HEK293T (cell line): ENCODE results near the gene RBFOX2.

ENCODE experiments used
- CTCF ChIA-PET: fragments of 350-600 bp; formaldehyde crosslinking; extraction: SDS; loops from one replicate; lab custom pipeline; 2021; ENCODE audit warnings: antibody characterized with exemption, inconsistent platforms; lab: Yijun Ruan, JAX
- POLR2A ChIA-PET: fragments of 350-600 bp; formaldehyde crosslinking; extraction: SDS; loops from one replicate; lab custom pipeline; 2020; ENCODE audit warnings: antibody characterized with exemption, inconsistent platforms; lab: Yijun Ruan, JAX
- DNase-seq: peaks from one replicate; pipeline ENCODE4 v3.0.0; 2012; ENCODE audit warnings: mixed read lengths; ENCODE audit errors: extremely low spot score
- ARNT ChIP-seq: fragments of 450-650 bp; IDR thresholded peaks from 2 replicates; pipeline ENCODE4 v1.6.1; 2017; ENCODE audit warnings: mild to moderate bottlenecking
- BHLHE40 ChIP-seq: fragments of 450-650 bp; IDR thresholded peaks from 2 replicates; pipeline ENCODE4 v1.6.1; 2016; ENCODE audit warnings: mild to moderate bottlenecking, moderate library complexity, borderline replicate concordance
- CTBP1 ChIP-seq: fragments of 450-650 bp; IDR thresholded peaks from 2 replicates; pipeline ENCODE4 v1.6.1; 2016; ENCODE audit warnings: borderline replicate concordance
- ELF4 ChIP-seq: fragments of 450-650 bp; IDR thresholded peaks from 2 replicates; pipeline ENCODE4 v1.6.1; 2017; ENCODE audit warnings: antibody characterized with exemption
- FOXA1 ChIP-seq: fragments of 450-650 bp; IDR thresholded peaks from 2 replicates; pipeline ENCODE4 v1.6.1; 2016; ENCODE audit warnings: mild to moderate bottlenecking
- FOXK2 ChIP-seq: fragments of 450-650 bp; IDR thresholded peaks from 2 replicates; pipeline ENCODE4 v1.6.1; 2016; ENCODE audit warnings: mild to moderate bottlenecking
- FOXM1 ChIP-seq: fragments of 450-650 bp; IDR thresholded peaks from 2 replicates; pipeline ENCODE4 v1.6.1; 2017; ENCODE audit warnings: mild to moderate bottlenecking, borderline replicate concordance
- HDGF ChIP-seq: fragments of 450-650 bp; IDR thresholded peaks from 2 replicates; pipeline ENCODE4 v1.6.1; 2017; ENCODE audit warnings: antibody characterized with exemption, borderline replicate concordance
- L3MBTL2 ChIP-seq: fragments of 450-650 bp; conservative IDR thresholded peaks from 2 replicates; pipeline ENCODE4 v1.6.1; 2016; ENCODE audit warnings: mild to moderate bottlenecking
- LEF1 ChIP-seq: fragments of 450-650 bp; IDR thresholded peaks from 2 replicates; pipeline ENCODE4 v1.6.1; 2017; ENCODE audit warnings: mild to moderate bottlenecking, borderline replicate concordance
- NFRKB ChIP-seq: fragments of 450-650 bp; IDR thresholded peaks from 2 replicates; pipeline ENCODE4 v1.6.1; 2016; ENCODE audit warnings: mild to moderate bottlenecking, moderate library complexity
- SP1 ChIP-seq: fragments of 450-650 bp; IDR thresholded peaks from 2 replicates; pipeline ENCODE4 v1.6.1; 2017
- SUZ12 ChIP-seq: fragments of 450-650 bp; IDR thresholded peaks from 2 replicates; pipeline ENCODE4 v1.6.1; 2016; ENCODE audit warnings: mild to moderate bottlenecking
- TARDBP ChIP-seq: fragments of 450-650 bp; IDR thresholded peaks from 2 replicates; pipeline ENCODE4 v1.6.1; 2016
- ZNF384 ChIP-seq: fragments of 450-650 bp; IDR thresholded peaks from 2 replicates; pipeline ENCODE4 v1.6.1; 2016
- TF ChIP-seq, protein P1 (sequence below): fragments of 450-650 bp; IDR thresholded peaks from 2 replicates; pipeline ENCODE4 v1.6.1; 2016

The RBFOX2 gene

DNA sequence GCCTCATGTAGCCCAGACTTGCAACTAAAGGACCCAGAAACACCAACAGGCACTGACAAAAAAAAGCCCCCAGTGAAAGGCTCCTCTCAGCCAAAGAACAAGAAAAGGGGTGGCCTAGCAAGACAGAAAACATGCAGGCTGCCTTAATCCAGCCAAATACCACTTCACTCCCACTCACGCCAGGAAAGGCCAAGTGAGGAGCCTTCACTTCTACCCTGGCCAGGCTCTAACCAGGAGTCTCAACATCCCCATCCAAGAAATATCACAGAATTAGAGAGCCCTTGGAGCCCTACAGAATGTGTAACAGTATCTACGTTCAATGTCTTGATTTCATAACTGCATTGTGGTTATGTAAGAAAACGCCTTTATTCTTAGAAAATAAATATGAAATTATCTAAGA lies 162.0 kb downstream of the RBFOX2 start:
- no peak for DNase-seq
- ChIA-PET CTCF (no interaction called here), POLR2A (no interaction called here)
- TF ChIP-seq BHLHE40 (no peak), NFRKB (no peak), LEF1 (no peak), HDGF (no peak), ARNT (no peak), ELF4 (no peak), SP1 (no peak), FOXA1 (no peak), TARDBP (no peak), FOXM1 (no peak), ZNF384 (no peak), L3MBTL2 (no peak), CTBP1 (no peak), SUZ12 (no peak), FOXK2 (no peak)
- TF ChIP-seq, protein P1, sequence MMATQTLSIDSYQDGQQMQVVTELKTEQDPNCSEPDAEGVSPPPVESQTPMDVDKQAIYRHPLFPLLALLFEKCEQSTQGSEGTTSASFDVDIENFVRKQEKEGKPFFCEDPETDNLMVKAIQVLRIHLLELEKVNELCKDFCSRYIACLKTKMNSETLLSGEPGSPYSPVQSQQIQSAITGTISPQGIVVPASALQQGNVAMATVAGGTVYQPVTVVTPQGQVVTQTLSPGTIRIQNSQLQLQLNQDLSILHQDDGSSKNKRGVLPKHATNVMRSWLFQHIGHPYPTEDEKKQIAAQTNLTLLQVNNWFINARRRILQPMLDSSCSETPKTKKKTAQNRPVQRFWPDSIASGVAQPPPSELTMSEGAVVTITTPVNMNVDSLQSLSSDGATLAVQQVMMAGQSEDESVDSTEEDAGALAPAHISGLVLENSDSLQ = no peak

- DNase-seq = no peak
- CTCF ChIA-PET = no interaction called here
- TF ChIP-seq SP1 = no peak
- TF ChIP-seq FOXM1 = no peak
- TF ChIP-seq BHLHE40 = no peak
- no peak for TF ChIP-seq LEF1
- TF ChIP-seq SUZ12 = no peak
- no peak for TF ChIP-seq ZNF384
- TF ChIP-seq FOXA1 = no peak
- TF ChIP-seq, protein P1 = no peak
- TF ChIP-seq NFRKB = no peak
- no peak for TF ChIP-seq ARNT
- TF ChIP-seq ELF4 = no peak
- TF ChIP-seq CTBP1 = no peak
- TF ChIP-seq TARDBP = no peak
- TF ChIP-seq L3MBTL2 = no peak
- no peak for TF ChIP-seq FOXK2
- TF ChIP-seq HDGF = no peak
- POLR2A ChIA-PET = no interaction called here
Measured at GRCh38 chr22:35864545-35865165, 164.0 kb downstream of the RBFOX2 start.

DNA sequence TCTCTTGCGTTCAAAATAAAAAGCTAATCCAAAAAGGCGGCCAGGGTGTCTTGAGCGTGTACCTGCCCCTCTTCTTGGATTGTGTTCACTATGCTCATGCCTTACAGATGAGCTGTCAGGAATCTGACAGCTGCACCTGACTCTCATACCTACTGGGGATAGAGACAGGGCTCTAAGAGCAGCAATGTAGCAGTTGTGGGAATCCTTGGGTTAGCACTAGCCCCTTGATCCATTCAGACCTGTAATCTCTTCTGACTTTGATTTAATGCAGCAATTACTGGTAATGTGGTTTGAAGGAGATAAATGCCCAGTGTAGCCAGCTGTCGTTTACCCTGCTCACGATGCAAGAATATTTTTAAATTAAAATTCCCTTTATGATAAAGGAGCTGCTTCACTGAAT lies 165.2 kb downstream of the RBFOX2 start:
- TF ChIP-seq, protein P1 = peak; percentile 67
- TF ChIP-seq FOXM1 (no peak), FOXK2 (no peak)
- ChIA-PET CTCF (no interaction called here), POLR2A (no interaction called here)
- no peak for DNase-seq

DNA sequence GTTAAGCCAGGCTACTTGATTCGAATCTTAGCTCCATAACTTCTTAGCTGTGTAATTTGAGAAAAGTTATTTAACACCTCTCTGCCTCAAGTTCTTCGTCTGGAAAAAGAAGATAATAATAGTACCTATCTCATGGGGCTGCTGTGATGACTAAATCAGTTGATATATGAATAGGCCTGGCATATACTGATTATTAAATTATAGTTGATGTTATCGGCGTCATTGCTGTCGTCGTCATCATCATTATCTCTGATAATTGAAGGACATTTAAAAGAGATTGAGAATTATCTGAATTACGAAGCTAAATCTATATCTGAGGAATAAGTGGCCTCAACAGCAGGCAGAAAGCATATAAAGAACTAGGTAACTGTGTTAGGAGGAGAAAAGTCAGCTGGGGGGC lies 165.9 kb downstream of the RBFOX2 start:
- POLR2A ChIA-PET = no interaction called here
- no peak for TF ChIP-seq NFRKB
- no peak for TF ChIP-seq ZNF384
- TF ChIP-seq FOXK2 = no peak
- no peak for TF ChIP-seq FOXM1
- TF ChIP-seq ELF4 = no peak
- TF ChIP-seq SP1 = no peak
- TF ChIP-seq TARDBP = no peak
- no peak for TF ChIP-seq LEF1
- TF ChIP-seq CTBP1 = no peak
- TF ChIP-seq FOXA1 = no peak
- TF ChIP-seq HDGF = no peak
- no peak for TF ChIP-seq BHLHE40
- no peak for TF ChIP-seq SUZ12
- TF ChIP-seq, protein P1 = no peak
- TF ChIP-seq L3MBTL2 = no peak
- TF ChIP-seq ARNT = no peak
- DNase-seq = no peak
- CTCF ChIA-PET = no interaction called here

- POLR2A ChIA-PET = no interaction called here
- CTCF ChIA-PET = no interaction called here
- DNase-seq = no peak
- TF ChIP-seq HDGF = no peak
- TF ChIP-seq BHLHE40 = no peak
- TF ChIP-seq SP1 = no peak
- TF ChIP-seq FOXA1 = no peak
- no peak for TF ChIP-seq TARDBP
- no peak for TF ChIP-seq FOXK2
- no peak for TF ChIP-seq CTBP1
- no peak for TF ChIP-seq FOXM1
- TF ChIP-seq L3MBTL2 = no peak
- TF ChIP-seq, protein P1 = no peak
- no peak for TF ChIP-seq ELF4
- TF ChIP-seq NFRKB = no peak
- no peak for TF ChIP-seq ARNT
- TF ChIP-seq SUZ12 = no peak
- TF ChIP-seq LEF1 = no peak
Measured at GRCh38 chr22:35861451-35861850, 167.2 kb downstream of the RBFOX2 start.
